Neutrophil (primary cell): ENCODE data around the gene AGPAT4.

Experiments
- H3K27ac ChIP-seq: fragments of 200-600 bp; sonication (generic); 2 replicates; pipeline ENCODE4 v1.5.1; 2016; ENCODE audit warnings: mild to moderate bottlenecking, moderate library complexity
- H3K27me3 ChIP-seq: fragments of 200-600 bp; sonication (generic); 2 replicates; pipeline ENCODE4 v1.6.0; 2016; ENCODE audit warnings: mild to moderate bottlenecking
- H3K36me3 ChIP-seq: fragments of 200-600 bp; sonication (generic); 2 replicates; pipeline ENCODE4 v1.5.1; 2017
- H3K4me1 ChIP-seq, 2 experiments: fragments of 200-600 bp in 1 of 2; sonication (generic) in 1 of 2; 1 replicate in 1 of 2; 2 replicates in 1 of 2; pipeline versions ENCODE4 v1.5.1 to v1.6.1; 2013 to 2016; ENCODE audit warnings: low read depth in 1 of 2, low read length in 1 of 2, mild to moderate bottlenecking in 1 of 2, moderate library complexity in 1 of 2; ENCODE audit not compliant: control insufficient read depth in 1 of 2, insufficient read depth in 1 of 2
- H3K4me3 ChIP-seq, 2 experiments: fragments of 200-600 bp in 1 of 2; sonication (generic) in 1 of 2; 1 replicate in 1 of 2; 2 replicates in 1 of 2; pipeline ENCODE4 v1.5.1; 2013 to 2016; ENCODE audit warnings: low read depth in 1 of 2, low read length in 1 of 2, mild to moderate bottlenecking in 1 of 2, moderate library complexity in 1 of 2
- H3K9me3 ChIP-seq: fragments of 200-600 bp; sonication (generic); 2 replicates; pipeline ENCODE4 v1.5.1; 2016
- TF ChIP-seq, protein P1 (sequence below): fragments of 200-600 bp; sonication (generic); IDR thresholded peaks from 2 replicates; pipeline ENCODE4 v1.5.1; 2016; ENCODE audit warnings: antibody characterized with exemption

Gene AGPAT4

GRCh38 chr6:161138543-161139303 is 135.1 kb downstream of the AGPAT4 start:
- Histone ChIP-seq H3K9me3 (no peaks in the 10 kb centered on the region), H3K36me3 (no peaks in the 10 kb centered on the region), H3K4me1 (no peaks in the 10 kb centered on the region), H3K27ac (no peak overlapping the region), H3K27me3 (no peaks in the 10 kb centered on the region), H3K4me3 (no peak overlapping the region)
- TF ChIP-seq, protein P1, sequence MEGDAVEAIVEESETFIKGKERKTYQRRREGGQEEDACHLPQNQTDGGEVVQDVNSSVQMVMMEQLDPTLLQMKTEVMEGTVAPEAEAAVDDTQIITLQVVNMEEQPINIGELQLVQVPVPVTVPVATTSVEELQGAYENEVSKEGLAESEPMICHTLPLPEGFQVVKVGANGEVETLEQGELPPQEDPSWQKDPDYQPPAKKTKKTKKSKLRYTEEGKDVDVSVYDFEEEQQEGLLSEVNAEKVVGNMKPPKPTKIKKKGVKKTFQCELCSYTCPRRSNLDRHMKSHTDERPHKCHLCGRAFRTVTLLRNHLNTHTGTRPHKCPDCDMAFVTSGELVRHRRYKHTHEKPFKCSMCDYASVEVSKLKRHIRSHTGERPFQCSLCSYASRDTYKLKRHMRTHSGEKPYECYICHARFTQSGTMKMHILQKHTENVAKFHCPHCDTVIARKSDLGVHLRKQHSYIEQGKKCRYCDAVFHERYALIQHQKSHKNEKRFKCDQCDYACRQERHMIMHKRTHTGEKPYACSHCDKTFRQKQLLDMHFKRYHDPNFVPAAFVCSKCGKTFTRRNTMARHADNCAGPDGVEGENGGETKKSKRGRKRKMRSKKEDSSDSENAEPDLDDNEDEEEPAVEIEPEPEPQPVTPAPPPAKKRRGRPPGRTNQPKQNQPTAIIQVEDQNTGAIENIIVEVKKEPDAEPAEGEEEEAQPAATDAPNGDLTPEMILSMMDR: no peak

GRCh38 chr6:161137839-161138542 is 135.9 kb downstream of the AGPAT4 start:
- Histone ChIP-seq H3K9me3 (no peaks in the 10 kb centered on the region), H3K4me1 (no peaks in the 10 kb centered on the region), H3K4me3 (no peak overlapping the region), H3K27me3 (no peaks in the 10 kb centered on the region), H3K36me3 (no peaks in the 10 kb centered on the region), H3K27ac (no peak overlapping the region)
- TF ChIP-seq, protein P1: no peak

- Histone ChIP-seq H3K27ac (no peak overlapping the region), H3K36me3 (no peaks in the 10 kb centered on the region), H3K4me3 (no peak overlapping the region), H3K4me1 (no peaks in the 10 kb centered on the region), H3K27me3 (no peaks in the 10 kb centered on the region), H3K9me3 (no peaks in the 10 kb centered on the region)
- TF ChIP-seq, protein P1: no peak
Measured at GRCh38 chr6:161137320-161137719, 136.5 kb downstream of the AGPAT4 start.

GRCh38 chr6:161136655-161137054 is 137.2 kb downstream of the AGPAT4 start:
- TF ChIP-seq, protein P1: no peak
- H3K4me3 ChIP-seq: no peak overlapping the region
- H3K27ac ChIP-seq: no peak overlapping the region
- H3K4me1 ChIP-seq: no peaks in the 10 kb centered on the region
- no peaks in the 10 kb centered on the region for H3K36me3 ChIP-seq
- no peaks in the 10 kb centered on the region for H3K9me3 ChIP-seq
- H3K27me3 ChIP-seq: no peaks in the 10 kb centered on the region

- TF ChIP-seq, protein P1: no peak
- no peak overlapping the region for H3K27ac ChIP-seq
- no peaks in the 10 kb centered on the region for H3K36me3 ChIP-seq
- no peaks in the 10 kb centered on the region for H3K9me3 ChIP-seq
- no peak overlapping the region for H3K4me3 ChIP-seq
- H3K27me3 ChIP-seq: no peaks in the 10 kb centered on the region
- no peaks in the 10 kb centered on the region for H3K4me1 ChIP-seq
Measured at GRCh38 chr6:161135695-161136591, 137.9 kb downstream of the AGPAT4 start.
